Thymus (tissue), 11 donors: ENCODE results near the gene SPTBN4. TPM values are rescaled to one million over a fixed set of nuclear protein-coding genes. Genes with fewer than 3 reads are reported as not detected.
"Not testable (repeated sequence)": the region's sequence is repeated elsewhere in the genome, so short reads cannot be mapped to it uniquely, and the experiment has no call there.

Source experiments
- DNase-seq, 9 donors: peaks; one replicate each; pipeline ENCODE4 v3.0.0-alpha.2; 2013; ENCODE audit warnings: low spot score in 9 of 9, low read depth in 6 of 9, missing footprints in 1 of 9
- H3K27ac ChIP-seq, 2 donors: one replicate each; pipeline ENCODE4 v1.5.1; 2013; ENCODE audit warnings: control low read depth in 1 of 2, low read depth in 1 of 2, low read length in 1 of 2, mild to moderate bottlenecking in 1 of 2, moderate library complexity in 1 of 2
- H3K27me3 ChIP-seq, 2 donors: one replicate each; pipeline ENCODE4 v1.5.1; 2013; ENCODE audit warnings: low read length in 1 of 2; ENCODE audit not compliant: control insufficient read depth in 2 of 2, insufficient read depth in 1 of 2
- H3K36me3 ChIP-seq, 2 donors: one replicate each; pipeline ENCODE4 v1.5.1; 2013; ENCODE audit warnings: low read length in 1 of 2, mild to moderate bottlenecking in 1 of 2, moderate library complexity in 1 of 2; ENCODE audit not compliant: control insufficient read depth in 2 of 2, insufficient read depth in 2 of 2
- H3K4me1 ChIP-seq, 2 donors: one replicate each; pipeline ENCODE4 v1.5.1; 2013; ENCODE audit warnings: low read length in 2 of 2; ENCODE audit not compliant: control insufficient read depth in 2 of 2, insufficient read depth in 2 of 2
- H3K4me3 ChIP-seq, 2 donors: one replicate each; pipeline ENCODE4 v1.5.1; 2013; ENCODE audit warnings: low read length in 2 of 2, control low read depth in 1 of 2, mild to moderate bottlenecking in 1 of 2
- H3K9me3 ChIP-seq, 2 donors: one replicate each; pipeline ENCODE4 v1.5.1; 2013; ENCODE audit warnings: low read length in 1 of 2, mild to moderate bottlenecking in 1 of 2; ENCODE audit not compliant: control insufficient read depth in 2 of 2, insufficient read depth in 1 of 2
- WGBS: extraction: QIAGEN DNeasy Blood & Tissue Kit; methylation state at CpG from one replicate; pipeline ENCODE4 v1.1.7; 2013; 5-methylcytosine and 5-hydroxymethylcytosine counted together
- polyA plus RNA-seq: library from polyadenylated mRNA; stranded (reverse); fragments of 200-250 nt; gene quantifications from one replicate; pipeline ENCODE4 v1.2.3, GENCODE V29; 2013
- total RNA-seq: library from RNA; stranded (reverse); fragments of 120-200 nt; gene quantifications from one replicate; pipeline ENCODE4 v1.2.4, GENCODE V29; 2013
- donor health status: healthy.

Gene SPTBN4
- total and polyA plus RNA-seq, 2 donors = 0.24 to 0.73 TPM

GRCh38 chr19:40469011-40469410, 2.2 kb downstream of the SPTBN4 start:
- no peak for DNase-seq
- no peak overlapping the region for H3K4me3 ChIP-seq
- peaks cover 28 to 56% of the 10 kb centered on the region in 2 donors for H3K27me3 ChIP-seq
- H3K27ac ChIP-seq = no peak overlapping the region
- H3K36me3 ChIP-seq = no peaks in the 10 kb centered on the region
- peaks cover 9 to 19% of the 10 kb centered on the region in 2 donors for H3K4me1 ChIP-seq
- H3K9me3 ChIP-seq = peaks cover 0 to 7% of the 10 kb centered on the region in 2 donors
- 95% methylated on average over 6 of the region's 6 CpGs for WGBS

GRCh38 chr19:40471111-40471510, 4.3 kb downstream of the SPTBN4 start:
- no peak overlapping the region for H3K27ac ChIP-seq
- H3K4me1 ChIP-seq = peaks cover 4 to 7% of the 10 kb centered on the region in 2 donors
- H3K4me3 ChIP-seq = no peak overlapping the region
- DNase-seq = no peak
- H3K36me3 ChIP-seq = no peaks in the 10 kb centered on the region
- no peaks in the 10 kb centered on the region for H3K9me3 ChIP-seq
- WGBS = 100% methylated on average over 3 of the region's 3 CpGs
- peaks cover 27 to 36% of the 10 kb centered on the region in 2 donors for H3K27me3 ChIP-seq

GRCh38 chr19:40472516-40472915, 5.7 kb downstream of the SPTBN4 start:
- no peak for DNase-seq
- WGBS = 97% methylated on average over 13 of the region's 13 CpGs
- peaks cover 13 to 24% of the 10 kb centered on the region in 2 donors for H3K27me3 ChIP-seq

GRCh38 chr19:40474737-40475136, 7.9 kb downstream of the SPTBN4 start:
- peaks cover 0 to 6% of the 10 kb centered on the region in 2 donors for H3K27me3 ChIP-seq
- no peak overlapping the region for H3K4me3 ChIP-seq
- H3K4me1 ChIP-seq = no peaks in the 10 kb centered on the region
- DNase-seq = no peak
- 96% methylated on average over 4 of the region's 4 CpGs for WGBS
- no peak overlapping the region for H3K27ac ChIP-seq
- no peaks in the 10 kb centered on the region for H3K36me3 ChIP-seq
- H3K9me3 ChIP-seq = no peaks in the 10 kb centered on the region

More at GRCh38 chr19:40472516-40472915, 5.7 kb downstream of the SPTBN4 start:
- Histone ChIP-seq H3K4me1 (no peaks in the 10 kb centered on the region), H3K27ac (no peak overlapping the region), H3K4me3 (no peak overlapping the region), H3K36me3 (no peaks in the 10 kb centered on the region), H3K9me3 (no peaks in the 10 kb centered on the region)

GRCh38 chr19:40475878-40476644, 9.3 kb downstream of the SPTBN4 start:
- 96% methylated on average over 15 of the region's 15 CpGs for WGBS

GRCh38 chr19:40486017-40486416, 19.2 kb downstream of the SPTBN4 start:
- peaks cover 0 to 37% of the 10 kb centered on the region in 2 donors for H3K27me3 ChIP-seq
- no peaks in the 10 kb centered on the region for H3K9me3 ChIP-seq
- WGBS = 90% methylated on average over 3 of the region's 3 CpGs
- DNase-seq = no peak
- no peaks in the 10 kb centered on the region for H3K36me3 ChIP-seq
- no peak overlapping the region for H3K27ac ChIP-seq
- no peaks in the 10 kb centered on the region for H3K4me1 ChIP-seq
- H3K4me3 ChIP-seq = no peak overlapping the region

More at GRCh38 chr19:40475878-40476644, 9.3 kb downstream of the SPTBN4 start:
- not testable (repeated sequence) for H3K4me3 ChIP-seq, H3K9me3 ChIP-seq, H3K36me3 ChIP-seq, H3K27ac ChIP-seq, DNase-seq, H3K27me3 ChIP-seq, H3K4me1 ChIP-seq

- H3K4me1 ChIP-seq = no peaks in the 10 kb centered on the region
- WGBS = 63% methylated on average over 25 of the region's 25 CpGs
- no peak overlapping the region for H3K27ac ChIP-seq
- no peaks in the 10 kb centered on the region for H3K9me3 ChIP-seq
- H3K4me3 ChIP-seq = no peak overlapping the region
- no peak for DNase-seq
- H3K27me3 ChIP-seq = peaks cover 0 to 46% of the 10 kb centered on the region in 2 donors
- H3K36me3 ChIP-seq = no peaks in the 10 kb centered on the region
These were observed 23.1 kb downstream of the SPTBN4 start for GRCh38 chr19:40489882-40490230.

- Histone ChIP-seq H3K4me1 (no peaks in the 10 kb centered on the region), H3K4me3 (no peak overlapping the region), H3K9me3 (no peaks in the 10 kb centered on the region), H3K27me3 (peaks cover 0 to 40% of the 10 kb centered on the region in 2 donors), H3K27ac (no peak overlapping the region), H3K36me3 (no peaks in the 10 kb centered on the region)
- 93% methylated on average over 3 of the region's 3 CpGs for WGBS
- no peak for DNase-seq
These were observed 25.5 kb downstream of the SPTBN4 start for GRCh38 chr19:40492274-40492673.

GRCh38 chr19:40493778-40494177, 27.0 kb downstream of the SPTBN4 start:
- Histone ChIP-seq H3K27ac (no peak overlapping the region), H3K9me3 (no peaks in the 10 kb centered on the region), H3K27me3 (peaks cover 0 to 25% of the 10 kb centered on the region in 2 donors), H3K36me3 (no peaks in the 10 kb centered on the region), H3K4me3 (no peak overlapping the region), H3K4me1 (no peaks in the 10 kb centered on the region)
- 58% methylated on average over 4 of the region's 4 CpGs for WGBS
- DNase-seq = no peak
